Adipose tissue (tissue), 3 donors: Measurements from ENCODE around the gene ANKRD34A. TPM values are rescaled to one million over a fixed set of nuclear protein-coding genes. Genes with fewer than 3 reads are reported as not detected.

Experiments
- H3K27ac ChIP-seq: one replicate; pipeline ENCODE4 v1.5.1; 2013; ENCODE audit warnings: low read depth, low read length
- WGBS, 3 donors: extraction: QIAGEN DNeasy Blood & Tissue Kit; methylation state at CpG; one replicate each; pipeline ENCODE4 v1.1.7; 2013; 5-methylcytosine and 5-hydroxymethylcytosine counted together
- polyA plus RNA-seq, 3 donors: library from polyadenylated mRNA; stranded (reverse); fragments of 200-250 nt; gene quantifications; one replicate each; pipeline ENCODE4 v1.2.3, GENCODE V29; 2013
- donor health status: healthy with polysubstance abuse.
- donor health status: Bipolar disorder and iron deficiency.
- donor health status: healthy.

ANKRD34A gene
- polyA plus RNA-seq, 3 donors = 0.21 to 0.51 TPM; not detected in 1

GRCh38 chr1:145978471-145978853 is 14.1 kb upstream of the ANKRD34A start:
- peak overlapping the region; percentile 22 for H3K27ac ChIP-seq

- peak overlapping the region; percentile 73 for H3K27ac ChIP-seq
- 14 to 24% (median 16%) methylated on average over 9 of the region's 9 CpGs for WGBS, 3 donors
Measured at GRCh38 chr1:145977486-145978470, 13.4 kb upstream of the ANKRD34A start.

GRCh38 chr1:145977016-145977415 is 12.6 kb upstream of the ANKRD34A start:
- no peak overlapping the region for H3K27ac ChIP-seq
- 71 to 81% (median 80%) methylated on average over 5 of the region's 5 CpGs for WGBS, 3 donors

- H3K27ac ChIP-seq = no peak overlapping the region
- WGBS, 3 donors = 70 to 78% (median 72%) methylated on average over 4 of the region's 4 CpGs
Measured at GRCh38 chr1:145975216-145975615, 10.8 kb upstream of the ANKRD34A start.

- H3K27ac ChIP-seq = no peak overlapping the region
- 82 to 88% (median 83%) methylated on average over 7 of the region's 7 CpGs for WGBS, 3 donors
Measured at GRCh38 chr1:145974721-145975120, 10.3 kb upstream of the ANKRD34A start.

GRCh38 chr1:145972580-145972979 is 8.2 kb upstream of the ANKRD34A start:
- WGBS, 3 donors = 65 to 75% (median 70%) methylated on average over 7 of the region's 7 CpGs
- no peak overlapping the region for H3K27ac ChIP-seq

- H3K27ac ChIP-seq = no peak overlapping the region
- 97 to 100% (median 98%) methylated on average over 2 of the region's 2 CpGs for WGBS, 3 donors
Measured at GRCh38 chr1:145967288-145967687, 2.9 kb upstream of the ANKRD34A start.

GRCh38 chr1:145965119-145965744 is 857 bp upstream of the ANKRD34A start:
- no peak overlapping the region for H3K27ac ChIP-seq
- 1% methylated on average over 5 of the region's 5 CpGs for WGBS, 3 donors

GRCh38 chr1:145963265-145964019 is 933 bp downstream of the ANKRD34A start:
- H3K27ac ChIP-seq = no peak overlapping the region
- WGBS, 3 donors = 43 to 49% (median 43%) methylated on average over 5 of the region's 5 CpGs

GRCh38 chr1:145962157-145963102 is 1.9 kb downstream of the ANKRD34A start:
- 4 to 14% (median 9%) methylated on average over 18 to 34 of the region's 36 CpGs for WGBS, 3 donors
- no peak overlapping the region for H3K27ac ChIP-seq

GRCh38 chr1:145961425-145962156 is 2.8 kb downstream of the ANKRD34A start:
- no peak overlapping the region for H3K27ac ChIP-seq
- 0 to 3% (median 1%) methylated on average over 57 of the region's 57 CpGs for WGBS, 3 donors

GRCh38 chr1:145961109-145961424 is 3.3 kb downstream of the ANKRD34A start:
- WGBS, 3 donors = 0 to 1% (median 0%) methylated on average over 20 to 22 of the region's 22 CpGs
- H3K27ac ChIP-seq = peak overlapping the region; percentile 48

GRCh38 chr1:145960468-145961108 is 3.8 kb downstream of the ANKRD34A start:
- 0 to 2% (median 1%) methylated on average over 42 to 44 of the region's 44 CpGs for WGBS, 3 donors
- H3K27ac ChIP-seq = peak overlapping the region; percentile 48

GRCh38 chr1:145959957-145960467 is 4.4 kb downstream of the ANKRD34A start:
- H3K27ac ChIP-seq = peak overlapping the region; percentile 48
- WGBS, 3 donors = 8 to 12% (median 9%) methylated on average over 12 of the region's 12 CpGs

GRCh38 chr1:145959333-145959732 is 5.0 kb downstream of the ANKRD34A start:
- no peak overlapping the region for H3K27ac ChIP-seq

- H3K27ac ChIP-seq = no peak overlapping the region
Measured at GRCh38 chr1:145958734-145959133, 5.6 kb downstream of the ANKRD34A start.
